Gastrocnemius medialis (tissue), 4 donors: ENCODE data around the gene MRTO4. TPM values are rescaled to one million over a fixed set of nuclear protein-coding genes. Genes with fewer than 3 reads are reported as not detected.

ENCODE experiments used
- ATAC-seq, 2 donors: fragments of 150-250 bp; one replicate each; pipeline ENCODE4 v1.9.1; 2016
- DNase-seq, 2 donors: peaks; one replicate each; pipeline ENCODE4 v3.0.0-alpha.2; 2019
- H3K27ac ChIP-seq, 4 donors: fragments of 200-600 bp; sonication (generic); 1 replicate in 1 of 4; 2 replicates in 3 of 4; pipeline ENCODE4 v1.5.1; 2016 to 2018; ENCODE audit warnings: mild to moderate bottlenecking in 2 of 4, moderate library complexity in 1 of 4
- H3K27me3 ChIP-seq, 3 donors: fragments of 200-600 bp; sonication (generic) in 2 of 3; 1 replicate in 1 of 3; 2 replicates in 2 of 3; pipeline versions ENCODE4 v1.5.1 to v1.6.0; 2016 to 2019; ENCODE audit warnings: mild to moderate bottlenecking in 1 of 3, moderate library complexity in 1 of 3
- H3K36me3 ChIP-seq, 2 donors: fragments of 200-600 bp; sonication (generic) in 1 of 2; one replicate each; pipeline ENCODE4 v1.5.1; 2017 to 2018
- H3K4me1 ChIP-seq, 2 donors: fragments of 200-600 bp; sonication (generic) in 1 of 2; one replicate each; pipeline ENCODE4 v1.5.1; 2016 to 2017; ENCODE audit warnings: mild to moderate bottlenecking in 2 of 2
- H3K4me3 ChIP-seq, 4 donors: fragments of 200-600 bp; sonication (generic) in 3 of 4; 1 replicate in 1 of 4; 2 replicates in 3 of 4; pipeline ENCODE4 v1.5.1; 2016 to 2019; ENCODE audit warnings: mild to moderate bottlenecking in 2 of 4
- H3K9me3 ChIP-seq, 3 donors: fragments of 200-600 bp; sonication (generic) in 2 of 3; 1 replicate in 1 of 3; 2 replicates in 2 of 3; pipeline ENCODE4 v1.5.1; 2016 to 2019
- CTCF ChIP-seq, 5 experiments: fragments of 450-650 bp in 3 of 5; fragments of 200-600 bp in 2 of 5; sonication (generic) in 2 of 5; IDR thresholded peaks in 4 of 5; conservative IDR thresholded peaks in 1 of 5; 1 replicate in 4 of 5; 2 replicates in 1 of 5; pipeline ENCODE4 v1.5.1; 2016 to 2019; ENCODE audit warnings: antibody characterized with exemption in 5 of 5, mild to moderate bottlenecking in 3 of 5, moderate library complexity in 3 of 5
- POLR2A ChIP-seq, 2 donors: fragments of 450-650 bp; IDR thresholded peaks; one replicate each; pipeline ENCODE4 v1.6.1; 2017; ENCODE audit warnings: antibody characterized with exemption in 2 of 2, mild to moderate bottlenecking in 2 of 2, moderate library complexity in 2 of 2
- in situ Hi-C, 4 donors: fragments of 200-750 bp; cut with MboI; loops; one replicate each; pipeline versions ENCODE4 v1.15.0 to v1.8.0; 2017; ENCODE audit warnings: low sequenced_read_pairs in 4 of 4
- intact Hi-C: fragments of 100-400 bp; cut with DNase I; formaldehyde crosslinking; loops from one replicate; pipeline ENCODE4 v1.15.1; 2023; ENCODE audit warnings: low total_unique reads
- total RNA-seq, 4 donors: library from RNA; depleted of rRNA; stranded (reverse); fragments of >200 nt; gene quantifications; one replicate each; pipeline versions ENCODE4 v1.1.0 to v1.2.3, GENCODE V29; 2016

The MRTO4 gene
- total RNA-seq, result 10 to 100 TPM; 19.2 to 28.8 (median 26.7) TPM

DNA sequence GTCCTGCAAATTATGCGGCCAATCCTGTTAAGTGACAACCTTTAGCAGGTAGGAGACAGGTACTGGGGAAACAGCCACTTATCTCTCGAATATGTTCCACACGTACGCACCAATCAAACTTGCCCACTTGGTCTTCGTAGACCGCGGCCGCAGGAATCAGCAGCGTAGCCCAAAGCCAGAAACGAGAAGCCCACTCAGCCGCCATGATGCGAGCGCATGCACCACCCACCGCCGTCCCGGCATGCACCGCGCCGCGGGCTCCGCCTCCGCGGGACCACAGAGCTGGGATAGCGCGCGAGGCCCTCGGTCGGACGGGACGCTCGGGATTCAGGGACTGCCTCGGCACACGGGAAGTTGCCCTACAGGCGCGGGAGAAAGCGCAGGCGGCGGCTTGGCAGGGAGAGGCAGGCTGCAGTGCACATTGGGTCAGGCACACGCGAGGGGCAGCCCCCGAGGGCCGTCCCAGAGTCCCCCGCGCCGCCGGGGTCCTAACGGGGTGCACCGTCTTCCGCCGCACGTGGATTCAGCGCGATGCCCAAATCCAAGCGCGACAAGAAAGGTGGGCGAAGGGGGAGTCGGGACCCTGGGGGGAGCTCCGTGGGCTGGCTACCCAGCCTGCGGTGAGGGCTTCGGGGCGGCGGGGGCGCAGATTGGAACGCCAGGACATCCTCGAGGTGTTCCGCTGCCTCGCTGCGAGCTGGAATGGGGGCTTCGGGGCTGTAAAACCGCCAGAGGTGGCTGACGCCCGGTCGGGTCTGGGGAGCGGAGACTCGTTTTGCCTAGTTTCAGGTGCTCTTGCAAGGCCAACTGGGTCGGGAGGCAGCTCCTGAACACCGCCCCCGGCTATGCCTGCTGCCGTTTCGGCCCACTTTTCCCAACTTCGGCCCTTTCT, at the start of gene MRTO4, which contains the start of gene EMC1:
Gene MRTO4 (plus strand): TSS at position 501 of the 892 bp plus-strand sequence. CDS start 31 bp downstream, at position 532.
Gene EMC1 (minus strand): TSS at position 220 of the 892 bp plus-strand sequence. CDS start 15 bp downstream, at position 205.
- Histone ChIP-seq H3K27ac (peak within 1 kb of the TSS; percentile 85 to 97 (median 96)), H3K27me3 (no peaks in the 10 kb centered on the region), H3K9me3 (no peaks in the 10 kb centered on the region), H3K36me3 (peaks cover 0 to 17% of the 10 kb centered on the region in 2 donors), H3K4me1 (peaks cover 29 to 32% of the 10 kb centered on the region in 2 donors), H3K4me3 (peak within 1 kb of the TSS; percentile 83 to 98 (median 90))
- ATAC-seq (peak; percentile 94), DNase-seq (peak; percentile 55 to 65)
- intact Hi-C loops (loop anchor here (5.0 kb wide), 1 partner anchor 61 kb away; the partner anchor contains the start of genes AKR7A2 and SLC66A1), in situ Hi-C loops (no loop called here)
- TF ChIP-seq POLR2A (IDR thresholded peaks at IDR 0.05) (peak; percentile 32 to 46), CTCF (IDR thresholded peaks at IDR 0.05 in 4 of 5, conservative IDR thresholded peaks at IDR 0.05 in 1 of 5) (peak in 1 of 5 experiments; percentile 34)

DNA sequence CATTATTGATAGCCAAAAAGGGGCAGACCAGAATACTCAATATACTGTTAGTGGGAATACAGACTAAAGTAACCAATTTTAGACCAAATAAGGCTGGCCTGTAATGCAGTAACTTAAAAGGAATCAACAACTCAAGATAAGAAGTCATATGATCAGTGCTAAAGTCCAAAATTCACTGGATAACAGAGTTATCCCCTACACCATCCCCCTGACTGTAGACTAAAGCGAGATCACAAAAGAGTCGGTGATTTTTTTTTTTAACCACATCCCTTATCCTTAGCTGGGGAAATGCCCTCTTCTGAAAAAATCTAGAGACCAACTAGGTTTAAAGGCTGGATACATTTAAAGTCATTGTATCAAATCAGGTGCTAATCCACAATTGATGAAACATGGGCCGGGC, 49.2 kb upstream of the MRTO4 start:
- TF ChIP-seq CTCF (IDR thresholded peaks at IDR 0.05 in 4 of 5, conservative IDR thresholded peaks at IDR 0.05 in 1 of 5) (no peak), POLR2A (IDR thresholded peaks at IDR 0.05) (no peak)
- no peaks in the 10 kb centered on the region for H3K9me3 ChIP-seq
- in situ Hi-C loops, result loop anchor here in 2 of 4 donors (5.0 kb wide), 1 partner anchor 40 kb away; no protein-coding TSS in a partner anchor
- H3K4me1 ChIP-seq, result peaks cover 49 to 51% of the 10 kb centered on the region in 2 donors
- no peak for ATAC-seq
- H3K36me3 ChIP-seq, result peaks cover 0 to 30% of the 10 kb centered on the region in 2 donors
- H3K27ac ChIP-seq, result peak overlapping the region; percentile 29 to 83 (median 76)
- no peaks in the 10 kb centered on the region for H3K27me3 ChIP-seq
- no peak for DNase-seq
- no peak overlapping the region for H3K4me3 ChIP-seq
- intact Hi-C loops, result loop anchor here (10.0 kb wide), 1 partner anchor 232 kb away; no protein-coding TSS in a partner anchor

DNA sequence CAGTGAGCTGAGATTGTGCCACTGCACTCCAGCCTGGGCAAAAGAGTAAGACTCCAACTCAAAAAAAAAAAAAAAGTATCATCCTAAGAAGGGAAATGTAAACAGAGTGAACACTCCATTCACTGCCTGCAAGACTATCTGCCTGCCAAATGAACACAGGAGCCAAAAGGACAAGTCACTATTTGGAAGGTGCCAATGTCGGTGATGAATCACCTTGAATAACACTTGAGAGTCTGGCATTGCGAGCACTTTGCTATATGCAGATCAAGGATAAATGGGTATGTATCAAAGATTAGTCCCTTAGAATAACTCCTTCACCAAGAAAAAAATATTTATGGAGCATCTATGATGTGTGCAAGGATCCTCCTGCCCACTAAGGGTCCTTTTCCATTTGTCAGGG, 48.2 kb upstream of the MRTO4 start:
- peak overlapping the region; percentile 60 to 83 (median 76) for H3K27ac ChIP-seq
- H3K4me1 ChIP-seq, result peaks cover 59 to 62% of the 10 kb centered on the region in 2 donors
- peak; percentile 79 to 81 for DNase-seq
- ATAC-seq, result peak; percentile 99 to 100
- intact Hi-C loops, result loop anchor here (1.0 to 10.0 kb wide), 2 partner anchors 38 to 231 kb away; no protein-coding TSS in a partner anchor
- H3K36me3 ChIP-seq, result peaks cover 0 to 20% of the 10 kb centered on the region in 2 donors
- H3K4me3 ChIP-seq, result no peak overlapping the region
- no peak for TF ChIP-seq POLR2A (IDR thresholded peaks at IDR 0.05)
- no peak for TF ChIP-seq CTCF (IDR thresholded peaks at IDR 0.05 in 4 of 5, conservative IDR thresholded peaks at IDR 0.05 in 1 of 5)
- in situ Hi-C loops, result loop anchor here in 2 of 4 donors (5.0 kb wide), 1 partner anchor 39 kb away; no protein-coding TSS in a partner anchor
- no peaks in the 10 kb centered on the region for H3K27me3 ChIP-seq
- H3K9me3 ChIP-seq, result no peaks in the 10 kb centered on the region

DNA sequence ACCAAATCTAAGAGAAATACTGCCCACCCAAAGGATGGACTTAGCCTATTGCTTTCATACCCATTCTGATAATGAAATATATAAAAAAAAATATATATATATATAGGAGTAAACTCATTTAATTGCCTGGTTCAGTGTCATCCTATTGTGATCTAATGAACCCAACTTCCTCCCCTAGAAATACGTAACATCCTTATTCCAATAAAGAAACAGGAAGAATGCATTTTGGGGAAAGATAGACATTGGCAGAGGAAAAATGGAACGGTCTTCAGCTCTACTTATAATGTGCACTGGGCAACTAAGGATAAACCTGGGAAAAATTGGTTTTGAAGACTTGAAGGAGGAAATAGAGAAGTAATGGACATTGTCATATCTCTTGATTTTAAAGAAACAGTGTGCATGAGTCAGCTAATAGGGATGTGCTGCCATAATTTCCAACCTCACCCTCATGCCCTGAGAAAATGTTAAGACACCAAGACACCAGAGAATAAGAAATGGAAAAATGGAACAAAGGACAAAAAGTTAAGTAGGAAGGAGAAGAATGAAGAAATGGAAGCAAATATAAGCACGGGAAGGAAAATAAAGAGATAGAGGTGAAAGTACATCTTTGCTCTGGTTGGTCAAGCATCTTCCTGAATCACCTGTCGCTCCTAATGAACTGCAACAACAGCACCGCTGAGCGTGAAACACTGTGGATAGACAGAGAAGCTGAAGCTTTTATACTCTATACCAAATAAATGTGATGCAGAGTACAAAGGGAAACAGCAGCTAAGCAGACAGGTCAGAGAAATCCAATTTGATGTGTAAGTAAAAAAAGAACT, 46.9 kb upstream of the MRTO4 start:
- intact Hi-C loops, result loop anchor here (10.0 kb wide), 1 partner anchor 230 kb away; no protein-coding TSS in a partner anchor
- in situ Hi-C loops, result loop anchor here in 2 of 4 donors (5.0 kb wide), 1 partner anchor 38 kb away; no protein-coding TSS in a partner anchor

More for the DNA sequence above, 46.9 kb upstream of the MRTO4 start:
- Histone ChIP-seq H3K27ac (peak overlapping the region; percentile 4 to 83 (median 76)), H3K36me3 (peaks cover 0 to 8% of the 10 kb centered on the region in 2 donors), H3K9me3 (no peaks in the 10 kb centered on the region), H3K27me3 (no peaks in the 10 kb centered on the region), H3K4me3 (no peak overlapping the region), H3K4me1 (peaks cover 64 to 70% of the 10 kb centered on the region in 2 donors)
- TF ChIP-seq CTCF (IDR thresholded peaks at IDR 0.05 in 4 of 5, conservative IDR thresholded peaks at IDR 0.05 in 1 of 5) (no peak), POLR2A (IDR thresholded peaks at IDR 0.05) (no peak)
- DNase-seq, result no peak
- ATAC-seq, result no peak
